WTC11 (cell line): ENCODE results near the gene PRSS27. TPM values are rescaled to one million over a fixed set of nuclear protein-coding genes. Genes with fewer than 3 reads are reported as not detected.

Experiments used
- ATAC-seq: fragments of 200-7000 bp; cut with Tn5 transposase; 2 replicates; pipeline ENCODE4 v1.10.0; 2021; ENCODE audit warnings: mild to moderate bottlenecking, moderate library complexity
- CTCF ChIA-PET: fragments of 300-600 bp; sonication (Branson Sonifier 250); formaldehyde crosslinking; loops from one replicate; lab custom pipeline; 2021; ENCODE audit warnings: antibody characterized with exemption; lab: Charles Lee
- POLR2A ChIA-PET: fragments of 350-600 bp; sonication (Branson Sonifier 250); formaldehyde crosslinking; loops from one replicate; lab custom pipeline; 2021; ENCODE audit warnings: antibody characterized with exemption; lab: Charles Lee
- DNase-seq: peaks from one replicate; pipeline ENCODE4 v3.0.0; 2021; ENCODE audit warnings: low spot score
- H3K27ac Mint-ChIP-seq: 2 replicates; pipeline ENCODE4 v1.8.0; 2021; ENCODE audit warnings: mixed read lengths
- H3K27me3 Mint-ChIP-seq: 2 replicates; pipeline ENCODE4 v1.8.0; 2021; ENCODE audit warnings: low read depth, mild to moderate bottlenecking, moderate library complexity, mixed read lengths
- H3K36me3 Mint-ChIP-seq: 2 replicates; pipeline ENCODE4 v1.8.0; 2021; ENCODE audit warnings: mixed read lengths
- H3K4me1 Mint-ChIP-seq: 2 replicates; pipeline ENCODE4 v1.8.0; 2022; ENCODE audit warnings: mixed read lengths
- H3K4me3 Mint-ChIP-seq: 2 replicates; pipeline ENCODE4 v1.8.0; 2021; ENCODE audit warnings: mild to moderate bottlenecking, moderate library complexity, mixed read lengths
- H3K9me3 Mint-ChIP-seq: 2 replicates; pipeline ENCODE4 v1.8.0; 2021; ENCODE audit warnings: mixed read lengths
- CREB1 ChIP-seq: sonication (generic); formaldehyde crosslinking; IDR thresholded peaks from 2 replicates; pipeline ENCODE4 v1.8.0; 2023; ENCODE audit warnings: mild to moderate bottlenecking, missing genetic modification reagents
- MAX ChIP-seq: sonication (generic); formaldehyde crosslinking; IDR thresholded peaks from 2 replicates; pipeline ENCODE4 v1.8.0; 2022; ENCODE audit warnings: mild to moderate bottlenecking, missing genetic modification reagents
- MLX ChIP-seq: sonication (generic); formaldehyde crosslinking; IDR thresholded peaks from 2 replicates; pipeline ENCODE4 v1.8.1; 2023; ENCODE audit warnings: mild to moderate bottlenecking, missing genetic modification reagents, moderate library complexity
- SMAD3 ChIP-seq: sonication (generic); formaldehyde crosslinking; IDR thresholded peaks from 2 replicates; pipeline ENCODE4 v1.8.0; 2022; ENCODE audit warnings: missing genetic modification reagents, mild to moderate bottlenecking, borderline replicate concordance
- STAT6 ChIP-seq: sonication (generic); formaldehyde crosslinking; conservative IDR thresholded peaks from 2 replicates; pipeline ENCODE4 v1.8.1; 2023; ENCODE audit warnings: mild to moderate bottlenecking, low read depth, missing genetic modification reagents, moderate library complexity
- ZNF416 ChIP-seq: fragments of 250-450 bp; sonication (Bioruptor Pico); IDR thresholded peaks from 2 replicates; pipeline ENCODE4 v1.9.0; 2021; ENCODE audit warnings: mild to moderate bottlenecking, inconsistent platforms
- ZNF423 ChIP-seq: fragments of 250-450 bp; sonication (Bioruptor Pico); IDR thresholded peaks from 2 replicates; pipeline ENCODE4 v2.1.2; 2022; ENCODE audit warnings: mild to moderate bottlenecking, moderate library complexity
- ZNF425 ChIP-seq: fragments of 250-450 bp; sonication (Bioruptor Pico); conservative IDR thresholded peaks from 2 replicates; pipeline ENCODE4 v1.9.0; 2021; ENCODE audit warnings: mild to moderate bottlenecking
- total RNA-seq: library from RNA; stranded (reverse); gene quantifications from 3 replicates; pipeline ENCODE4 v1.2.3, GENCODE V29; 2021
- TF ChIP-seq, protein P1 (sequence below): sonication (generic); formaldehyde crosslinking; IDR thresholded peaks from 2 replicates; pipeline ENCODE4 v1.8.1; 2023; ENCODE audit warnings: mild to moderate bottlenecking, missing genetic modification reagents, borderline replicate concordance

PRSS27 gene
- total RNA-seq, 1 experiment from 2014 or later, result 5.1 TPM

- no peak for DNase-seq
- TF ChIP-seq ZNF425 (CRISPR knock-in tag) (no peak), CREB1 (CRISPR knock-in tag) (no peak), ZNF423 (CRISPR knock-in tag) (no peak), STAT6 (CRISPR knock-in tag) (no peak)
- Mint-ChIP-seq H3K27me3 (no peaks in the 10 kb centered on the region), H3K27ac (no peak overlapping the region), H3K36me3 (peaks cover 6% of the 10 kb centered on the region), H3K4me1 (no peaks in the 10 kb centered on the region), H3K9me3 (no peaks in the 10 kb centered on the region), H3K4me3 (no peak overlapping the region)
- ATAC-seq, result no peak
- ChIA-PET POLR2A (no interaction called here), CTCF (no interaction called here)
Measured at GRCh38 chr16:2702871-2703745, 16.9 kb downstream of the PRSS27 start.

GRCh38 chr16:2702438-2702825 lies 17.6 kb downstream of the PRSS27 start:
- Mint-ChIP-seq H3K36me3 (peaks cover 3% of the 10 kb centered on the region; the same call in 1 of the 2 replicates), H3K4me1 (no peaks in the 10 kb centered on the region), H3K27me3 (no peaks in the 10 kb centered on the region), H3K9me3 (no peaks in the 10 kb centered on the region), H3K4me3 (no peak overlapping the region), H3K27ac (no peak overlapping the region)
- TF ChIP-seq, protein P1, sequence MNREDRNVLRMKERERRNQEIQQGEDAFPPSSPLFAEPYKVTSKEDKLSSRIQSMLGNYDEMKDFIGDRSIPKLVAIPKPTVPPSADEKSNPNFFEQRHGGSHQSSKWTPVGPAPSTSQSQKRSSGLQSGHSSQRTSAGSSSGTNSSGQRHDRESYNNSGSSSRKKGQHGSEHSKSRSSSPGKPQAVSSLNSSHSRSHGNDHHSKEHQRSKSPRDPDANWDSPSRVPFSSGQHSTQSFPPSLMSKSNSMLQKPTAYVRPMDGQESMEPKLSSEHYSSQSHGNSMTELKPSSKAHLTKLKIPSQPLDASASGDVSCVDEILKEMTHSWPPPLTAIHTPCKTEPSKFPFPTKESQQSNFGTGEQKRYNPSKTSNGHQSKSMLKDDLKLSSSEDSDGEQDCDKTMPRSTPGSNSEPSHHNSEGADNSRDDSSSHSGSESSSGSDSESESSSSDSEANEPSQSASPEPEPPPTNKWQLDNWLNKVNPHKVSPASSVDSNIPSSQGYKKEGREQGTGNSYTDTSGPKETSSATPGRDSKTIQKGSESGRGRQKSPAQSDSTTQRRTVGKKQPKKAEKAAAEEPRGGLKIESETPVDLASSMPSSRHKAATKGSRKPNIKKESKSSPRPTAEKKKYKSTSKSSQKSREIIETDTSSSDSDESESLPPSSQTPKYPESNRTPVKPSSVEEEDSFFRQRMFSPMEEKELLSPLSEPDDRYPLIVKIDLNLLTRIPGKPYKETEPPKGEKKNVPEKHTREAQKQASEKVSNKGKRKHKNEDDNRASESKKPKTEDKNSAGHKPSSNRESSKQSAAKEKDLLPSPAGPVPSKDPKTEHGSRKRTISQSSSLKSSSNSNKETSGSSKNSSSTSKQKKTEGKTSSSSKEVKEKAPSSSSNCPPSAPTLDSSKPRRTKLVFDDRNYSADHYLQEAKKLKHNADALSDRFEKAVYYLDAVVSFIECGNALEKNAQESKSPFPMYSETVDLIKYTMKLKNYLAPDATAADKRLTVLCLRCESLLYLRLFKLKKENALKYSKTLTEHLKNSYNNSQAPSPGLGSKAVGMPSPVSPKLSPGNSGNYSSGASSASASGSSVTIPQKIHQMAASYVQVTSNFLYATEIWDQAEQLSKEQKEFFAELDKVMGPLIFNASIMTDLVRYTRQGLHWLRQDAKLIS (CRISPR knock-in tag), result no peak
- TF ChIP-seq MLX (CRISPR knock-in tag) (no peak), SMAD3 (CRISPR knock-in tag) (no peak), MAX (CRISPR knock-in tag) (no peak), ZNF423 (CRISPR knock-in tag) (no peak), ZNF416 (CRISPR knock-in tag) (no peak)
- ChIA-PET POLR2A (no interaction called here), CTCF (no interaction called here)
- ATAC-seq, result no peak
- DNase-seq, result no peak
